A673 (cell line): ENCODE results near the gene FBXO45. TPM values are rescaled to one million over a fixed set of nuclear protein-coding genes. Genes with fewer than 3 reads are reported as not detected.

Experiments
- BruUV-seq: library from RNA; stranded (reverse); fragments of 400-500 nt; replicated peaks from 2 replicates; lab custom pipeline; 2021; lab: Mats Ljungman, UMichigan
- CTCF ChIA-PET: fragments of 300-600 bp; sonication (Branson Sonifier 250); formaldehyde crosslinking; loops from one replicate; lab custom pipeline; 2022; ENCODE audit warnings: antibody characterized with exemption; lab: Charles Lee
- POLR2A ChIA-PET: fragments of 300-600 bp; sonication (Branson Sonifier 250); formaldehyde crosslinking; loops from one replicate; lab custom pipeline; 2022; ENCODE audit warnings: antibody characterized with exemption; ENCODE audit not compliant: low non-redundant PET; lab: Charles Lee
- DNase-seq: peaks from one replicate; pipeline ENCODE4 v3.0.0-alpha.2; 2015; ENCODE audit warnings: low spot score
- H3K27ac ChIP-seq: fragments of 200-600 bp; sonication (generic); 2 replicates; pipeline ENCODE4 v1.5.1; 2016; ENCODE audit warnings: mixed run types, low read depth, mild to moderate bottlenecking, mixed read lengths, antibody characterized with exemption, low read length; ENCODE audit not compliant: poor library complexity, severe bottlenecking
- H3K27me3 ChIP-seq: fragments of 200-600 bp; sonication (generic); replicated peaks from 2 replicates; pipeline ENCODE4 v1.6.1; 2017; ENCODE audit warnings: mixed run types, low read depth, mild to moderate bottlenecking, mixed read lengths, antibody characterized with exemption, low read length; ENCODE audit not compliant: insufficient read depth, poor library complexity
- H3K36me3 ChIP-seq: fragments of 200-600 bp; sonication (generic); 2 replicates; pipeline ENCODE4 v1.6.1; 2016; ENCODE audit warnings: mixed run types, mild to moderate bottlenecking, mixed read lengths, antibody characterized with exemption, low read length; ENCODE audit not compliant: insufficient read depth, poor library complexity, severe bottlenecking
- H3K4me1 ChIP-seq: fragments of 200-600 bp; sonication (generic); 2 replicates; pipeline ENCODE4 v1.6.1; 2017; ENCODE audit warnings: mixed run types, mild to moderate bottlenecking, mixed read lengths, antibody characterized with exemption, low read length; ENCODE audit not compliant: insufficient read depth, poor library complexity, severe bottlenecking
- H3K4me3 ChIP-seq: fragments of 200-600 bp; sonication (generic); 2 replicates; pipeline ENCODE4 v1.5.1; 2016; ENCODE audit warnings: low read depth, mixed run types, mild to moderate bottlenecking, mixed read lengths, low read length; ENCODE audit not compliant: poor library complexity, severe bottlenecking
- H3K9me3 ChIP-seq: fragments of 200-600 bp; sonication (generic); 2 replicates; pipeline ENCODE4 v1.6.1; 2016; ENCODE audit warnings: mixed run types, low read depth, mild to moderate bottlenecking, mixed read lengths, antibody characterized with exemption, low read length; ENCODE audit not compliant: poor library complexity, severe bottlenecking
- EZH2 ChIP-seq: fragments of 200-600 bp; sonication (generic); IDR thresholded peaks from 2 replicates; pipeline ENCODE4 v1.6.1; 2017; ENCODE audit warnings: borderline replicate concordance, low read depth, mild to moderate bottlenecking, mixed read lengths, antibody characterized with exemption, low read length; ENCODE audit not compliant: poor library complexity, severe bottlenecking
- intact Hi-C: fragments of 100-400 bp; cut with micrococcal nuclease; formaldehyde crosslinking; loops from one replicate; pipeline ENCODE4 v1.10.0; 2022; ENCODE audit not compliant: unreplicated experiment
- total RNA-seq: library from RNA; stranded (reverse); gene quantifications from 2 replicates; pipeline ENCODE4 v1.2.3, GENCODE V29; 2021
- TF ChIP-seq, protein P1 (sequence below): fragments of 300-800, 200-600 bp; sonication (generic); conservative IDR thresholded peaks from 2 replicates; pipeline ENCODE4 v1.5.1; 2017; ENCODE audit warnings: low read depth, mild to moderate bottlenecking, antibody characterized with exemption, low read length, moderate library complexity, mixed read lengths

Gene FBXO45
- total RNA-seq, 1 experiment from 2014 or later = 23.0 TPM

DNA sequence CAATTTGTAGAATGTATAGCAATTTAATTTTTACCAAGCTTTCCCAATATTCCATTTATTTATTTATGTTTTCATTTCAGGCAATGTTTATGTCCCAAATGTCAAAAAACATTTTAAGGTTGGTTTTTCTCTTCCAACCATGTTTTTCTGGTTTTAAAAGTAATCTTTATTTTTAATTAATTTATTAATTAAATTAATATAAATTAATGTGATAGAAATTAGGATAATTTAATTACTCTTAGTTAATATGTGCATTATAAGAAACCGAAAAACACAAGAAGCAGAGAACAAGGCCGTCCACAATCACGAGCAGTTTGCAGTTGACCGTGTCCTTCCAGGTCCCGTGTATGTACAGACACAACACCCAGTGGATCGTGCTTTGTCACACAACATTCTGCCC lies 34.2 kb downstream of the FBXO45 start:
- CTCF ChIA-PET = no interaction called here
- intact Hi-C loops = loop anchor here (10.0 kb wide), 3 partner anchors 342 to 582 kb away; partner anchors contain the start of gene NCBP2
- no peak for DNase-seq

DNA sequence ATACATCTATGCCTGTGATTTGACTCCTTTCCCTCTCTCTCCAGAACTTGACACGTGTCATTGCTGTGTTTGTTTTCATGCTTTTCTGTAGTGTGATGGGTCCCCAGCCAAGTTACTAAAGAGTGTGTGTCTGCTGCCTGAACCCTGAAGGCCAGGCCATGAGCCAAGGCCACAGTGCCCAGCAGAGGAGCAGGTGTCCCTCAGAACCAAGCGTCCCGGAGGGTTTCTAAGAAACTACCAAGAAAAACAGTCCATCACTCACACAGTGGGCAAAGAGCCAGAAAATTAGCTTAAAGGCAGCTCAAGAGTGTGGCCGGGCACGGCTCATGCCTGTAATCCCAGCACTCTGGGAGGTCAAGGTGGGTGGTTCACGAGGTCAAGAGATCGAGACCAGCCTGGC lies 35.2 kb downstream of the FBXO45 start:
- BruUV-seq = no TSS peak
- Histone ChIP-seq H3K27ac (no peak overlapping the region), H3K4me1 (no peaks in the 10 kb centered on the region), H3K36me3 (no peaks in the 10 kb centered on the region), H3K27me3 (no peaks in the 10 kb centered on the region), H3K4me3 (no peak overlapping the region), H3K9me3 (no peaks in the 10 kb centered on the region)
- ChIA-PET POLR2A (no interaction called here), CTCF (no interaction called here)
- TF ChIP-seq EZH2 = no peak
- TF ChIP-seq, protein P1, sequence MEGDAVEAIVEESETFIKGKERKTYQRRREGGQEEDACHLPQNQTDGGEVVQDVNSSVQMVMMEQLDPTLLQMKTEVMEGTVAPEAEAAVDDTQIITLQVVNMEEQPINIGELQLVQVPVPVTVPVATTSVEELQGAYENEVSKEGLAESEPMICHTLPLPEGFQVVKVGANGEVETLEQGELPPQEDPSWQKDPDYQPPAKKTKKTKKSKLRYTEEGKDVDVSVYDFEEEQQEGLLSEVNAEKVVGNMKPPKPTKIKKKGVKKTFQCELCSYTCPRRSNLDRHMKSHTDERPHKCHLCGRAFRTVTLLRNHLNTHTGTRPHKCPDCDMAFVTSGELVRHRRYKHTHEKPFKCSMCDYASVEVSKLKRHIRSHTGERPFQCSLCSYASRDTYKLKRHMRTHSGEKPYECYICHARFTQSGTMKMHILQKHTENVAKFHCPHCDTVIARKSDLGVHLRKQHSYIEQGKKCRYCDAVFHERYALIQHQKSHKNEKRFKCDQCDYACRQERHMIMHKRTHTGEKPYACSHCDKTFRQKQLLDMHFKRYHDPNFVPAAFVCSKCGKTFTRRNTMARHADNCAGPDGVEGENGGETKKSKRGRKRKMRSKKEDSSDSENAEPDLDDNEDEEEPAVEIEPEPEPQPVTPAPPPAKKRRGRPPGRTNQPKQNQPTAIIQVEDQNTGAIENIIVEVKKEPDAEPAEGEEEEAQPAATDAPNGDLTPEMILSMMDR = no peak
- no peak for DNase-seq
- intact Hi-C loops = loop anchor here (10.0 kb wide), 3 partner anchors 341 to 581 kb away; partner anchors contain the start of gene NCBP2

More for the DNA sequence above, 34.2 kb downstream of the FBXO45 start:
- Histone ChIP-seq H3K27ac (no peak overlapping the region), H3K9me3 (no peaks in the 10 kb centered on the region), H3K4me1 (no peaks in the 10 kb centered on the region), H3K4me3 (no peak overlapping the region), H3K36me3 (no peaks in the 10 kb centered on the region), H3K27me3 (no peaks in the 10 kb centered on the region)
- TF ChIP-seq EZH2 = no peak
- TF ChIP-seq, protein P1 = no peak
- POLR2A ChIA-PET = no interaction called here
- BruUV-seq = no TSS peak

DNA sequence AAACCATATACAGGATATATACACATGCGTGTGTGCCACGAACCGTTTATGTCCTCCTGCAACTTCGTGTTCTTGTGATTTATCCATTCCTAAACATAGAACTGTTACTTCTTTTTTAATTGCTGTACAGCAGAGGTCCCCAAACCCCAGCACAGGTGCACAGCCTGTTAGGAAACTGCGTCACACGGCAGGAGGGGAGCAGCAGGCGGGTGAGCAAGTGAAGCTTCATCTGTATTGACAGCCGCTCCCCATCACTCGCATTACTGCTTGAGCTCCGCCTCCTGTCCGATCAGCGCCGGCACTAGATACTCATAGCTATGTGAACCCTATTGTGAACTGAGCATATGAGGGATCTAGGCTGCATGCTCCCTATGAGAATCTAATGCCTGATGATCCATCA lies 36.1 kb downstream of the FBXO45 start:
- ChIA-PET CTCF (interaction anchor here (0.6 kb wide), 1 partner anchor 60 kb away, joined by 4 read pairs; no protein-coding TSS in a partner anchor), POLR2A (no interaction called here)
- Histone ChIP-seq H3K27me3 (no peaks in the 10 kb centered on the region), H3K27ac (no peak overlapping the region), H3K36me3 (no peaks in the 10 kb centered on the region), H3K9me3 (no peaks in the 10 kb centered on the region), H3K4me1 (peaks cover 2% of the 10 kb centered on the region), H3K4me3 (no peak overlapping the region)
- peak; percentile 32 for DNase-seq
- BruUV-seq = no TSS peak
- TF ChIP-seq EZH2 = no peak
- TF ChIP-seq, protein P1 = no peak
- intact Hi-C loops = loop anchor here (10.0 kb wide), 3 partner anchors 340 to 580 kb away; partner anchors contain the start of gene NCBP2
